Activated CD4-positive, alpha-beta T cell treated with anti-CD3 and anti-CD28 coated beads, Interleukin-10, Interleukin-2, amounts not matched to agents 100 ng/mL and 50 ng/mL, durations not matched to agents 16 hours and 8 hours (primary cell): ENCODE measurements around the gene RNU6-1.

Experiments
- DNase-seq: peaks from one replicate; pipeline ENCODE4 v3.0.0-alpha.2; 2020

RNU6-1 gene

DNA sequence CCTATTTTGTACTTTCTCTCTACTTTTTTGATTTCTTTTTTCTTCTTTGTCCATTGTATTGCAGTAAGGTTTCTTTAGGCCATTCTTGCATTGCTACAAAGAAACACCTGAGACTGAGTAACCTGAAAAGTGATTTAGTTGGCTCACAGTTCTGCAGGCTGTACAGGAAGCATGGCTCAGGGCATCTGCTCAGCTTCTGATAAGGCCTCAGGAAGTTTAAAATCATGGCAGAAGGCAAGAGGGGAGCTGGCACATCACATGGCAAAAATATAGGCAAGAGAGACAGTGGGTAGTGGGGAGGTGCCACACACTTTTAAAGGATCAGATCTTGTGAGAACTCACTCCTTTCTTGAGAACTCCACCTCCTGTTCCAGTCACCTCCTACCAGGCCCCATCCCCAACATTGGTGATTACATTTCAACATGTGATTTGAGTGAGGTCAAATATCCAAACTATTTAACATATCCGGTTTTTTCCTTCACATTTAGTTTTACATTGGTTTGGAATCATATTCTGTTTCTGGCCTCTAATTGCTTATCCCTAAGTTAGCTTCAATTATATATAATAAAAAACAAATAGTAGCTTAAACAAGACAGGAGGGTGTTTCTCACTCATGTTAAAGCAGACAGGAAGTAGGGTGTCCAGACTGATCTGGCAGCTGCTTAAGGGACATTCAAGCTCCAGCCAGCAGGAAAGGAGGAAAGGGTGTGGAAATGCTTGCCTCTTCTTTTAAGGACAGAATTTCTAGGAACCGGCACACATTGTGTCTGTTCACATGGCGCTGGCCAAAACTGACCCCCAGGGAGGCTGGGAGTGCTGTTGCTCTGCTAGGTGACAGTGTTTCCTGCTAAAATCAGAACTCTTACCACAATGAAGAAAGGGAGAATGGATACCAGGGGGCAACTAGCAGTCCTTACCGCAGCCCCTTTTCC lies 43.4 kb downstream of the RNU6-1 start:
- no peak for DNase-seq

GRCh38 chr15:67794832-67795574 lies 44.8 kb downstream of the RNU6-1 start:
- DNase-seq, result no peak

- DNase-seq, result no peak
Observed at GRCh38 chr15:67792250-67792942, 47.4 kb downstream of the RNU6-1 start.

GRCh38 chr15:67790610-67791319 lies 49.1 kb downstream of the RNU6-1 start:
- DNase-seq, result no peak
